HCT116 (cell line): Measurements from ENCODE around the gene NFASC. TPM values are rescaled to one million over a fixed set of nuclear protein-coding genes. Genes with fewer than 3 reads are reported as not detected.

Experiments used
- ATAC-seq: fragments of 200-7000 bp; cut with Tn5 transposase; 2 replicates; pipeline ENCODE4 v1.9.1; 2020; ENCODE audit warnings: mild to moderate bottlenecking, moderate library complexity
- BruUV-seq: library from RNA; stranded (reverse); fragments of 400-500 nt; replicated peaks from 2 replicates; lab custom pipeline; 2021; lab: Mats Ljungman, UMichigan
- CTCF ChIA-PET: fragments of 300-600 bp; sonication (Branson Sonifier 250); formaldehyde crosslinking; loops from one replicate; lab custom pipeline; 2021; ENCODE audit warnings: antibody characterized with exemption; lab: Charles Lee
- POLR2A ChIA-PET: fragments of 300-600, 350-600 bp; sonication (Branson Sonifier 250); formaldehyde crosslinking; loops from one replicate; lab custom pipeline; 2021; ENCODE audit warnings: antibody characterized with exemption; lab: Charles Lee
- RAD21 ChIA-PET, 2 experiments: fragments of 300-600 bp; sonication (Branson Sonifier 250); formaldehyde crosslinking; loops; one replicate each; lab custom pipeline; 2023; ENCODE audit warnings: low total read pairs in 2 of 2; ENCODE audit not compliant: uncharacterized antibody in 2 of 2, unreplicated experiment in 2 of 2, low non-redundant PET in 1 of 2; lab: Charles Lee
- DNase-seq: peaks from one replicate; pipeline ENCODE4 v3.0.0-alpha.2; 2010; ENCODE audit warnings: low read depth, low spot score
- H2AFZ ChIP-seq: fragments of 200-600 bp; shearing (Covaris generic), sonication (generic); 2 replicates; pipeline ENCODE4 v1.6.1; 2017; ENCODE audit warnings: low read depth, mixed run types, mixed read lengths, antibody characterized with exemption, low read length; ENCODE audit not compliant: poor library complexity, severe bottlenecking
- H3K27ac ChIP-seq: 2 replicates; pipeline ENCODE4 v1.5.1; 2012; ENCODE audit warnings: low read depth, low read length
- H3K27me3 ChIP-seq: fragments of 200-600 bp; sonication (generic); 2 replicates; pipeline ENCODE4 v1.6.1; 2016; ENCODE audit warnings: mixed run types, low read length, mixed read lengths; ENCODE audit not compliant: insufficient read depth
- H3K36me3 ChIP-seq, 2 experiments: fragments of 200-500 bp in 1 of 2; fragments of 200-600 bp in 1 of 2; sonication (Bioruptor generic) in 1 of 2; sonication (generic) in 1 of 2; 2 replicates each; pipeline versions ENCODE4 v1.5.1 to v1.6.1; 2014 to 2016; ENCODE audit warnings: low read length in 2 of 2, inconsistent platforms in 1 of 2, mixed read lengths in 1 of 2, mixed run types in 1 of 2; ENCODE audit not compliant: insufficient read depth in 2 of 2, control insufficient read depth in 1 of 2
- H3K4me1 ChIP-seq, 2 experiments: fragments of 200-600 bp in 1 of 2; sonication (generic) in 1 of 2; 2 replicates each; pipeline versions ENCODE4 v1.5.1 to v1.6.1; 2012 to 2017; ENCODE audit warnings: low read length in 2 of 2, inconsistent platforms in 1 of 2, mild to moderate bottlenecking in 1 of 2, mixed read lengths in 1 of 2, mixed run types in 1 of 2, moderate library complexity in 1 of 2; ENCODE audit not compliant: insufficient read depth in 2 of 2, control insufficient read depth in 1 of 2
- H3K4me2 ChIP-seq: fragments of 200-600 bp; sonication (generic); 2 replicates; pipeline ENCODE4 v1.6.1; 2017; ENCODE audit warnings: mixed run types, low read length, mixed read lengths
- H3K4me3 ChIP-seq, 2 experiments: fragments of 200-600 bp in 1 of 2; sonication (generic) in 1 of 2; replicated peaks in 1 of 2; 2 replicates each; pipeline ENCODE4 v1.5.1; 2011 to 2016; ENCODE audit warnings: low read length in 2 of 2, control low read depth in 1 of 2, low read depth in 1 of 2, mild to moderate bottlenecking in 1 of 2, mixed read lengths in 1 of 2, mixed run types in 1 of 2
- H3K79me2 ChIP-seq: fragments of 200-600 bp; sonication (generic); 2 replicates; pipeline ENCODE4 v1.6.1; 2017; ENCODE audit warnings: mild to moderate bottlenecking, mixed run types, low read length, moderate library complexity, mixed read lengths; ENCODE audit not compliant: insufficient read depth
- H3K9ac ChIP-seq: fragments of 200-600 bp; sonication (generic); 2 replicates; pipeline ENCODE4 v1.6.1; 2016; ENCODE audit warnings: low read length, mixed read lengths
- H3K9me2 ChIP-seq: fragments of 200-600 bp; sonication (generic), shearing (Covaris generic); 2 replicates; pipeline ENCODE4 v1.6.1; 2017; ENCODE audit warnings: mixed run types, mild to moderate bottlenecking, moderate library complexity; ENCODE audit not compliant: insufficient read depth
- H3K9me3 ChIP-seq, 2 experiments: fragments of 200-500 bp in 1 of 2; fragments of 200-600 bp in 1 of 2; sonication (Bioruptor generic) in 1 of 2; sonication (generic) in 1 of 2; 2 replicates each; pipeline ENCODE4 v1.6.1; 2014 to 2017; ENCODE audit warnings: low read length in 2 of 2, mixed read lengths in 2 of 2, inconsistent platforms in 1 of 2, low read depth in 1 of 2, mild to moderate bottlenecking in 1 of 2, mixed run types in 1 of 2, moderate library complexity in 1 of 2; ENCODE audit not compliant: control insufficient read depth in 1 of 2, insufficient read depth in 1 of 2
- H4K20me1 ChIP-seq: fragments of 200-600 bp; sonication (generic), shearing (Covaris generic); 2 replicates; pipeline ENCODE4 v1.6.1; 2017; ENCODE audit warnings: mixed run types, mild to moderate bottlenecking, moderate library complexity; ENCODE audit not compliant: insufficient read depth
- ATF3 ChIP-seq: IDR thresholded peaks from 2 replicates; pipeline ENCODE4 v1.6.1; 2012
- CTCF ChIP-seq, 3 experiments: fragments of 200-600 bp in 1 of 3; sonication (generic) in 1 of 3; IDR thresholded peaks in 2 of 3; conservative IDR thresholded peaks in 1 of 3; 2 replicates each; pipeline ENCODE4 v1.5.1; 2012 to 2017; ENCODE audit warnings: low read depth in 2 of 3, low read length in 2 of 3, antibody characterized with exemption in 1 of 3, borderline replicate concordance in 1 of 3, control low read depth in 1 of 3, mild to moderate bottlenecking in 1 of 3, mixed read lengths in 1 of 3, mixed run types in 1 of 3, moderate library complexity in 1 of 3; ENCODE audit not compliant: insufficient read depth in 1 of 3
- EZH2 ChIP-seq: fragments of 200-600 bp; sonication (generic); IDR thresholded peaks from 2 replicates; pipeline ENCODE4 v1.6.1; 2017; ENCODE audit warnings: antibody characterized with exemption, mixed run types
- SIN3A ChIP-seq: IDR thresholded peaks from 2 replicates; pipeline ENCODE4 v1.6.1; 2012; ENCODE audit warnings: low read depth
- SP1 ChIP-seq: IDR thresholded peaks from 2 replicates; pipeline ENCODE4 v1.6.1; 2012; ENCODE audit warnings: low read depth
- intact Hi-C: fragments of 100-400 bp; cut with micrococcal nuclease; formaldehyde crosslinking; loops from 2 replicates; pipeline ENCODE4 v1.10.0; 2022
- total RNA-seq: library from RNA; stranded (reverse); gene quantifications from one replicate; pipeline ENCODE4 v1.2.1, GENCODE V29; 2021; ENCODE audit not compliant: unreplicated experiment

NFASC gene
- total RNA-seq, 1 experiment from 2014 or later = 0.57 TPM

GRCh38 chr1:204984499-204984898 lies 113.8 kb downstream of the NFASC start:
- Histone ChIP-seq H3K9me3 (no peaks in the 10 kb centered on the region), H3K79me2 (no peaks in the 10 kb centered on the region), H3K27me3 (peaks cover 19% of the 10 kb centered on the region; the same call in 1 of the 2 replicates)

More at GRCh38 chr1:204984499-204984898, 113.8 kb downstream of the NFASC start:
- Histone ChIP-seq H3K9ac (no peak overlapping the region), H3K36me3 (no peaks in the 10 kb centered on the region), H2AFZ (no peak overlapping the region), H3K27ac (no peak overlapping the region), H4K20me1 (no peaks in the 10 kb centered on the region), H3K4me2 (no peak overlapping the region), H3K4me1 (no peaks in the 10 kb centered on the region), H3K4me3 (no peak overlapping the region), H3K9me2 (no peaks in the 10 kb centered on the region)
- ATAC-seq (no peak), DNase-seq (no peak)
- POLR2A ChIA-PET = no interaction called here
- BruUV-seq = no TSS peak
- RAD21 ChIA-PET = interaction anchor here in 1 of 2 experiments (0.5 kb wide), 1 partner anchor 9 kb away, joined by 3 read pairs; no protein-coding TSS in a partner anchor
- CTCF ChIA-PET = interaction anchor here (9.1 kb wide), 1 partner anchor 78 kb away, joined by 205 read pairs; no protein-coding TSS in a partner anchor
- intact Hi-C loops = no loop called here
- TF ChIP-seq SP1 (no peak), CTCF (IDR thresholded peaks at IDR 0.05 in 2 of 3, conservative IDR thresholded peaks at IDR 0.05 in 1 of 3; ENCODE audit: borderline replicate concordance in 1 of 3, insufficient read depth in 1 of 3, low read depth in 2 of 3, low read length in 2 of 3) (no peak), EZH2 (no peak), SIN3A (no peak), ATF3 (no peak)
